ENCODE results near the gene MAPRE3.

MAPRE3 gene

DNA sequence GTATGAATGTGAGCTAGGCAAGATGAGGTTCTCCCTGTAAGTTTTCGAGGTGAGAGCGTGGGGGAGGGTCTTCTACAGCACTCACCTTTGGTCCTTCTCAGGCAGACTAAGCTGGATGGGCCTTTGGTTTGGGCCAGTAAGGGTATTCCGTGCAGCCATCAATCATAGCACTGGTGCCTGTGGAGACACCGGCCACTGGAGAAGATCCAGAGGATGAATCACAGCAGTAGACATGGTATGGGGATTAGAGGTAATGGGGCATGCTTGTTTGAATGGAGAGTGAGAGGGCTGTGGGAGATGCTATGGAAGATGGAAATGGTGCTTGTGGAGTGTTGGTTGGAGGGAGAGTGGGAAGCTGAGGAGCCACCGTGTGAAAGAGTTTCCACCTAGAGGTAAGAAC, 16.1 kb downstream of the MAPRE3 start:
- DNase-seq: no peak

DNA sequence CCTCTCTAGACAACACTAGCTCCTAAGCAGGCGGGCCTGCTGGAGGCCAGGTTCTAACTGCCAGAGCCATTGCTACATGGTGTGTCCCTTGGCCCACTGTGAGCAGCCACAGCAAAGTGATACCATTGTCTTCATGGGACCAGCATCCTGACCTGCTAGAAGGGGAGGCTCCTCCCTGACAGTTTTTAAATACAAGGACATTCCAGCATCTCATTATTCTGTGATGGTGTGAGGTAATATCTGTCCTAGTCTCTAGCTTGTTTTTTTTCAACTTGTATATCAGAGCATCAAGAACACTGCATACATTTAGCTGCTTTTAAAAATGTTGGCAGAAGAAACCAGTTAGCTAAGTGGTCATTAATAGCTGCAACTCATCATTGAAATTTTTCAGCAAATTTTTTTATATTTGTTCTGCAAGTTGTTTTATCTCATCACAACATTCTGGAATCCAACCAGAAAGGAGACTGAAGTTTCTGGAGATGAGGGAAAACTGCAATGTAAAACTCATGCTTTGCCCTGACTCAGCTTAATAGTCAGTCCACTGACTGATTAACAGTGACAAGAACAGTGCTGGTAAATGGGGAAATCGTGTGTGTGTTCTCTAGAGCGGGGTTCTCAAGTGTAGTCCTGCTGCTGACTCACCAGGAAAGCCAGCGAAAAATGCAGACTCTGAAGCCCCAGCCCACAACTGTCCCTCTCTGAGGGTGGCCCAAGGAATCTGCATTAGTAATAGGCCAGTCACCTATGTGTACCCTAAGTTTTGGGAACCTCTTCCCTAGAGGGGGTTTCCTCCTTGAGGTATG, 17.8 kb downstream of the MAPRE3 start:
- no peak for DNase-seq

DNA sequence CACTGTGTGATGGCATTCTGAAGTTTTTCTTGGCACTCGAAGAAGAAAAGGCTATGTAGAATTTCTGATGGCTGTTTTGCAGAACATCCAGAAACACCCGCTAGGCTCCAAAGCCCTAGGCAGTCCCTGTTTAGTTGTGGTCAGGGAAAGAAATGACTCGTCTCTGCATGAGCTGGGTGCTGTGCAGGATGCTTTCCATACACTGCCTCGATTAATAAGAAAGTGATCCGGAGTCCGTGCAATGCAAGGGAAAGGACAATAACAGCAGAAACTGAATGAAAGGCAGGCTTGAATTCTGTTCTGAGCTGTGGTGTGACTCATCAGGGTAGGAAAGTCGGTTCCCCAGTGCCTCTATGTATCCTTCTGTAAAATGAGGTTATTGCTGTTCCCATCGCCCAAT, 18.7 kb downstream of the MAPRE3 start:
- DNase-seq: no peak

DNA sequence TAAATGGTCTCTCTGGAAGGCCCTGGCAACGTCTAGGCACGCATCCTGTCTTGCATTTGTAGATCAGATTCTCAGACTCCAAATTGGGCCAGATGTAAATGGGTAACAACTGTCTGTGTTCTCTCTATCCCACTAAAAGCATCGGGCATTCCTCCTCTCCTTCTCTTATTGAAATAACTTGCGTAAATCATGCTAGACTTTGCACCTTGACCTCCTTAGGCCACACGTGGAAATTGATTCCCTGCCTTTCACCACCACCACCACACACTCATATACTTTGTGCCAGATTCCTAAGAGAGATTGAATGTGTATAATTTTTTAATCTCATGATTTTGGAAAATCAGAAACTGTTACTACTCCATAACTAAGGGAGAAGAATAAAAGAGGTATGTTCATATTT, 21.3 kb downstream of the MAPRE3 start:
- no peak for DNase-seq

GRCh38 chr2:26993768-26994167, 23.3 kb downstream of the MAPRE3 start:
- no peak for DNase-seq

DNA sequence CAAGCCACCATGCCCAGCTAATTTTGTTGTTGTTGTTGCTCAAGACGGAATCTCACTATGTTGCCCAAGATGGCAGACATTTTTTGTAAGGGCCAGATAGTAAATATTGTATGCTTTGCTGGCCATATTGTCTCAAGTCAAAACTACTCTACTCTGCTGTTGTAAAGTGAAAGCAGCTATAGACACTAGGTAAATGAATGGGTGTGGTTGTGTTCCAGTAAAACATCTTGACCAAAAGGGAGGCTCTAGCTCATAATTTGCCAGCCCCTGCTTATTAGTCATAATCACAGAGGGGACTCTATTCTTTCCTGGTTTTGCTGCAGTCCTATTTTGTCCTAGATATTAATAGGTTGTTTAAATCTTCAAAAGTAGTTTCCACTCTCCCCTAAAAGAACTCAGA, 24.5 kb downstream of the MAPRE3 start:
- DNase-seq: no peak

- no peak for DNase-seq
Observed at GRCh38 chr2:26997394-26997793, 27.0 kb downstream of the MAPRE3 start.

DNA sequence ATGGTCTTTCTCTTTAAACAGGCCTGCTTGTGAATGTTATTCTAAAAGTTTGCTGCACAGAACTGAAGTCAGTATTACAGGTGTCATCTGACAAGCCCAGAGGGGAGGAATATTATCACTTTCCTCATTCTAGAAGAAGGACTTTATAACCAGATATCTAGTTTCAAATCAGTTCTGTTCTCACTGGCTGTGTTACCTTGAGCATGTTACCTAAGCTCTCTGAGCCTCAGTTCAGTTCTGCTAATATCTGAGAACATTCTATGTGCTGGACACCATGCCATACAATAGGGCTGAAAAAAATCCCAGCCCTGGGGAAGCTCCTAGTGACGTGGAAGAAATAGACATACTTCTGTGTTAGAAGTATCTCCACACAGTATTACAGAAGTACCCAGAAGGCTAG, 27.9 kb downstream of the MAPRE3 start:
- no peak for DNase-seq

GRCh38 chr2:27000228-27000627, 29.8 kb downstream of the MAPRE3 start:
- DNase-seq: no peak

DNA sequence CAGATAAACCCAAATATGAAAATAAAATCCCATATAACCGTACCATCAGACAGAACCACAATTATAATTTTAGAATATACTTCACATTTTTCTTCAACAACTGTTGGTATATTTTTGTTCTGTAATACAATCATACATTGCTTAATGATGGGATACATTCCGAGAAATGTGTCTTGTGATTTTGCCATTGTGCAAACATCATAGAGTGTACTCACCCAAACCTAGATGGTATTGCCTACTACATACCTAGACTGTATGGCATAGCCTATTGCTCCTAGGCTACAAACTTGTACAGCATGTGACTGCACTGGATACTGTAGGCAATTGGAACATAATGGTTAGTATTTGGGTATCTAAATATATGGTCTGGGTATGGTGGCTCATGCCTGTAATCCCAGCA, 30.6 kb downstream of the MAPRE3 start:
- no peak for DNase-seq

- DNase-seq: no peak
Observed at GRCh38 chr2:27001950-27002349, 31.5 kb downstream of the MAPRE3 start.

- no peak for DNase-seq
Observed at GRCh38 chr2:27003007-27003406, 32.6 kb downstream of the MAPRE3 start.

DNA sequence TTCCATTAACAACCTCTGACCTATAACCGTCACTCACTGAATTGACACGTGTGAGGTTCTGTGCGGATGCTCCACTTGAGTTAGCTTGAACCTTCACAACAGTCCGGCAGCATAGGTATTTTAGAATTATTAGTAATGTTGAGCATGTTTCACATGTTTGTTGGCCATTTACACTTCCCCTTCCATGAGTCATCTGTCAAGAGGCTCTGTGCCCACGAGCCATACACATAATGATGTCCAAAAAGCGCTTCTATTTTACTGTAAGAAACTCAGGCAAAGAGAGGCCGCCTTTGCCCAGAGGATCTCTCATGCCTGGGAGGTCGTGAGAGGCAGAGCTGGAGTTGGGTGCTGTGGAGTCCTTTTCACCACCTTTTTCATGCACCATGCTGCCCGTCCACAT, 33.4 kb downstream of the MAPRE3 start:
- DNase-seq: no peak

GRCh38 chr2:27006602-27007415, 36.4 kb downstream of the MAPRE3 start:
- no peak for DNase-seq

DNA sequence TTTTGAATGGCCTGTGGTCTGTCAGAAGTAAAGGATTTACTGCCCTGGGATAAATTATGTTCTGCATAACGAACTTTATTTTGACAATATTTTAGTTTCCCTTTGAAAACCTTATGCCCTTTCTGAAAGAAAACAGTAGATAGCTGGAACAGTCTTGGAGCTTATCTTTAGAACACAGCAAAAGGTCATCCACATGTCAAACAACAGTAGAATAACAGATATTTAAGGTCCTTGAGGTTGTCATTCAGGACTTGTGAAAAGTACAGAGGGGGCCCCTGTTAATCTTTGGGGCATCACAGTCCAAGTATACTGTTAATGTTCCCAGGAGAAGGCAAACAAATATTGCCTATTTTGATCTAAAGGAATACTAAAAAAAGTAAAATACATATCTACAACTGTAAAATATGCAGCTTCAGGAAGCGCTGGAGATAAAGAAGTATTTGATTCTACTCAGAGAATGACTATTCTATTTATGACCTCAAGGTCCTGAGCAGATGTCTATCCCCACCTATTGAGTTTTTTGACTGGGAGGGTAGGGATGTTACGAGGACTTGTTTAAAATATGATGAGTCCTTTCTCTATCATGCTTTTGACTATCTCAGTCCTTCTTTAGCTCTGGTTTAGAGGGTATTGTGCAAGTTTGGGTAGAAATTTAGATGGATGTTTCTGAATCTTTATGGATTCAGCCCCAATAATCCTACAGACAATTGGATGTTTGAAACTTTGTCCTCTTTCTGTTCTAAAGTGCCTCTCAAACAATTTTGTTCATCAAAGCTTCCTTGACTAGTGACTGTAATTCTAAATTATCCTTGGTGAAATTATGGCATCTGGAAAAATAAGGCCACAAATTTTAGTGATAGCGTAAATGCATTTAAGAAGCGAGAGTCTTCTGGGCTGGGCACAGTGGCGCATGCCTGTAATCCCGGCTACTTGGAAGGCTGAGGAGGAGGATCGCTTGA, 37.3 kb downstream of the MAPRE3 start:
- DNase-seq: no peak

- DNase-seq: no peak
Observed at GRCh38 chr2:27008678-27009077, 38.2 kb downstream of the MAPRE3 start.

GRCh38 chr2:27009083-27009482, 38.6 kb downstream of the MAPRE3 start:
- no peak for DNase-seq

GRCh38 chr2:27009716-27010115, 39.3 kb downstream of the MAPRE3 start:
- DNase-seq: no peak

- no peak for DNase-seq
Observed at GRCh38 chr2:27010139-27010538, 39.7 kb downstream of the MAPRE3 start.

DNA sequence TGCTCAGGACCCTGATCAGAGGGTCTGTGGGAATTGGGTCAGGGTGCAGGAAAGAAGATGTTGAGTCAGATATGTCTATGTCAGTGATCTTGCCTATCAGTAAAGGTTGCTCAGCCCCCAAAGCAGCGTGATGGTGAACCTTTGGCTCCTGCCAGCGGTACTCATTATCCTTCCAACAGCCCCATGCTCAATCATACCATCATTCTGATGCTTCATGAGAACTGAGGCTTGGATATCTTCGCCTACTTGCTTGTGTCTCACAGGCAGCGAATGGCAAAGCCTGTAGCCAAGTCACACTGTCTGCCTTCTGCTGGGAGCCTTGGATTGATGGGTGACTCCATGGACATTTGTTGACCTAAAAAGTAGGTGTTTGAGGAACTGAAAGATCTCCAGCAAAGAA, 43.3 kb downstream of the MAPRE3 start:
- DNase-seq: no peak

DNA sequence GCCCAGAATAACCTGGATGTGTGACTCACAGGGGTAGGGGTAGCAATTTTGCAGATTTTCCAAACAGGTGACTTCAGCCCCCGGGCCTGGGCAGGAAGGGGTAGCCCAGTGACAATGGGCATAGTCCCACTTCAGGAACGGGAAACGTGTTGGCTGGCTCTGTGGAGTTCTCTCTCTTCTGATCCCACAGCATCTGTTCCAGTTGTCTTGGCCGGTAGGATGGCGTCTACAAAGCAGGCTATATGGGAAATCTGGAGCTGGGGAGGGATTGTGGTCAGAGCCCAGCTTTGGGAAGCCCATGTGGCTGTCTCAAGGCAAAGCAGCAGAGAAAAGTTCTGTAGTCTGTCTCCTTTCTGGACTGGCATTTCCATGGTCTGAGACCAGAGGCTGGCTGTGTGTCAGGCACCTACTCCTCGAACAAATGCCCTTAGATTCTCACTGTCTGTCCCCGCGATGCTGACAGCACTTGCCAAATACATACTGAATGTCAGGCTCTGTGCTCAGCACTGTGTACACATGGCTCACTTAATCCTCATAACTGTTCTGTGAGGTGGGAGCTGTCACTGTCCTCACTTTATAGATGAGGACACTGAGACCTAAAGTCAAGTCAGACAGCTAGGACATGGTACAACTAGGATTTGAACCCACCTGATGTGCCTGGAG, 44.5 kb downstream of the MAPRE3 start:
- DNase-seq: peak in 1 of 2 experiments; percentile 26

DNA sequence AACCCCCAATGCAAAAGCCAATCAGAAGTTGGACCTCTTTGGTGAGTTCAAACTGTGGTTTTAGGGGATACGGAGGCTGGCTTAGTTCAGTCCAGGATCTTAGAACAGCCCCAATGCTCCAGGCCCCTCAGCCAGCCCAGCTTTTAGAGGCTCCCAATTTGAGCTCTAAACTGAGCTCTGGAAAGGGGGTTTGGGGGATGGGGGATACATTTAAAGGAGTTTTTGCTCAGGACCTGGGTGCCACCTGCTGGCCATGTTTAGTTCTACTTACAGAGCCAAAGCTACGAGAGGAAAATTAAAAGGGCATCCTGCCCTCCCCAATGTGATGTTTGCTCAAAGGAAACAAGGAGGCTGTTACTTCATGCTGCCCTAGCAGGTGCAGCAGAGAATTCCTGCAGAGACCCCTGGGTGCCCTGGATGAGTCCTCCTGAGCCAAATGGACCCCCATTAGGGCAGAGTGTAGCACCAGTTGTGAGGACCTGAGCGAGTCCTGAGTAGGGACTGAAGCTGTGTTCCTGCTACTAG, 46.4 kb downstream of the MAPRE3 start:
- DNase-seq: peak; percentile 77 to 83

Measured in NCI-H524 (cell line).